Neural cell (in vitro differentiated cells): ENCODE data around the gene CMPK2. TPM values are rescaled to one million over a fixed set of nuclear protein-coding genes. Genes with fewer than 3 reads are reported as not detected.

Experiments used
- H2AFZ ChIP-seq: fragments of 200-600, 300-800 bp; sonication (generic), shearing (Covaris generic); 2 replicates; pipeline ENCODE4 v1.6.0; 2014; ENCODE audit warnings: low read depth, mild to moderate bottlenecking, antibody characterized with exemption, low read length, moderate library complexity
- H3F3A ChIP-seq: fragments of 200-600 bp; shearing (Covaris generic); 2 replicates; pipeline ENCODE4 v1.6.1; 2016; ENCODE audit warnings: mild to moderate bottlenecking, moderate library complexity, mixed read lengths, antibody characterized with exemption, low read length; ENCODE audit not compliant: insufficient read depth, poor library complexity, severe bottlenecking
- H3K27ac ChIP-seq: fragments of 200-600, 300-800 bp; sonication (generic), shearing (Covaris generic); 2 replicates; pipeline ENCODE4 v1.5.1; 2014; ENCODE audit warnings: mild to moderate bottlenecking, low read length, moderate library complexity
- H3K27me3 ChIP-seq: fragments of 300-800, 200-600 bp; sonication (generic), shearing (Covaris generic); 2 replicates; pipeline ENCODE4 v1.6.0; 2014; ENCODE audit warnings: mild to moderate bottlenecking, low read depth, low read length, moderate library complexity; ENCODE audit not compliant: insufficient read depth
- H3K36me3 ChIP-seq: fragments of 300-800, 200-600 bp; sonication (generic), shearing (Covaris generic); 2 replicates; pipeline ENCODE4 v1.5.1; 2014; ENCODE audit warnings: mild to moderate bottlenecking, antibody characterized with exemption, low read length, moderate library complexity; ENCODE audit not compliant: insufficient read depth
- H3K4me2 ChIP-seq: fragments of 300-800, 200-600 bp; sonication (generic), shearing (Covaris generic); 2 replicates; pipeline ENCODE4 v1.6.0; 2014; ENCODE audit warnings: mild to moderate bottlenecking, low read length
- H3K4me3 ChIP-seq: fragments of 300-800, 200-600 bp; sonication (generic), shearing (Covaris generic); 2 replicates; pipeline ENCODE4 v1.5.1; 2014; ENCODE audit warnings: mild to moderate bottlenecking, low read length, moderate library complexity
- H3K79me2 ChIP-seq: fragments of 200-600 bp; shearing (Covaris generic); replicated peaks from 2 replicates; pipeline ENCODE4 v1.6.0; 2014; ENCODE audit warnings: mild to moderate bottlenecking, low read length, moderate library complexity; ENCODE audit not compliant: insufficient read depth
- H3K9ac ChIP-seq: fragments of 300-800, 200-600 bp; sonication (generic), shearing (Covaris generic); 2 replicates; pipeline ENCODE4 v1.6.1; 2016; ENCODE audit warnings: mild to moderate bottlenecking, low read length, mixed read lengths
- H3K9me2 ChIP-seq: fragments of 200-600 bp; shearing (Covaris generic); 2 replicates; pipeline ENCODE4 v1.6.1; 2016; ENCODE audit warnings: mild to moderate bottlenecking, low read length, mixed read lengths; ENCODE audit not compliant: insufficient read depth
- H3K9me3 ChIP-seq: fragments of 200-600, 300-800 bp; sonication (generic), shearing (Covaris generic); 2 replicates; pipeline ENCODE4 v1.6.1; 2016; ENCODE audit warnings: mild to moderate bottlenecking, mixed run types, low read length, moderate library complexity, mixed read lengths
- H4K20me1 ChIP-seq: fragments of 200-600 bp; shearing (Covaris generic); 2 replicates; pipeline ENCODE4 v1.6.1; 2016; ENCODE audit warnings: mild to moderate bottlenecking, mixed run types; ENCODE audit not compliant: insufficient read depth
- CTCF ChIP-seq: fragments of 450-650 bp; IDR thresholded peaks from 2 replicates; pipeline ENCODE4 v1.5.1; 2014; ENCODE audit warnings: antibody characterized with exemption, mild to moderate bottlenecking, moderate library complexity; ENCODE audit not compliant: poor library complexity, severe bottlenecking
- EP300 ChIP-seq: fragments of 450-650 bp; conservative IDR thresholded peaks from 2 replicates; pipeline ENCODE4 v1.6.1; 2014; ENCODE audit warnings: antibody characterized with exemption, mild to moderate bottlenecking, moderate library complexity; ENCODE audit not compliant: poor library complexity, severe bottlenecking
- EZH2 ChIP-seq: fragments of 200-600, 300-800 bp; shearing (Covaris generic), sonication (generic); IDR thresholded peaks from 2 replicates; pipeline ENCODE4 v1.6.1; 2014; ENCODE audit warnings: antibody characterized with exemption, low read length, borderline replicate concordance, mild to moderate bottlenecking; ENCODE audit not compliant: insufficient read depth, poor library complexity, severe bottlenecking
- MXI1 ChIP-seq: fragments of 450-650 bp; conservative IDR thresholded peaks from 2 replicates; pipeline ENCODE4 v1.6.1; 2014; ENCODE audit warnings: antibody characterized with exemption, mild to moderate bottlenecking; ENCODE audit not compliant: poor library complexity, severe bottlenecking
- POLR2AphosphoS5 ChIP-seq: IDR thresholded peaks from 2 replicates; pipeline ENCODE4 v1.6.1; 2012
- RAD21 ChIP-seq: fragments of 450-650 bp; conservative IDR thresholded peaks from 2 replicates; pipeline ENCODE4 v1.6.1; 2014; ENCODE audit warnings: antibody characterized with exemption, mild to moderate bottlenecking, moderate library complexity
- REST ChIP-seq: IDR thresholded peaks from 2 replicates; pipeline ENCODE4 v1.6.1; 2012; ENCODE audit warnings: borderline replicate concordance
- SMC3 ChIP-seq: fragments of 450-650 bp; conservative IDR thresholded peaks from 2 replicates; pipeline ENCODE4 v1.6.1; 2014; ENCODE audit warnings: antibody characterized with exemption, mild to moderate bottlenecking, moderate library complexity; ENCODE audit not compliant: poor library complexity
- TAF1 ChIP-seq: IDR thresholded peaks from 2 replicates; pipeline ENCODE4 v1.6.1; 2012; ENCODE audit warnings: low read depth
- polyA minus RNA-seq: library from RNA; depleted of rRNA, polyadenylated mRNA; stranded (reverse); fragments of >200 nt; gene quantifications from 2 replicates; pipeline ENCODE4 v1.2.3, GENCODE V29; 2014
- polyA plus RNA-seq: library from polyadenylated mRNA; depleted of rRNA; stranded (reverse); fragments of >200 nt; gene quantifications from 2 replicates; pipeline ENCODE4 v1.2.3, GENCODE V29; 2014

The CMPK2 gene
- 6.5 and 6.7 TPM in 2 replicates for polyA plus RNA-seq
- 8.0 and 9.7 TPM in 2 replicates for polyA minus RNA-seq

- Histone ChIP-seq H3K9me2 (no peaks in the 10 kb centered on the region), H2AFZ (peak within 1 kb of the TSS; percentile 25), H3K27me3 (peaks cover 16% of the 10 kb centered on the region), H3K36me3 (no peaks in the 10 kb centered on the region), H3K9ac (peak within 1 kb of the TSS; percentile 64), H3K4me2 (peak within 1 kb of the TSS; percentile 75), H3K27ac (peak within 1 kb of the TSS; percentile 30), H3K79me2 (no peaks in the 10 kb centered on the region), H3K9me3 (no peaks in the 10 kb centered on the region), H4K20me1 (no peaks in the 10 kb centered on the region), H3F3A (peaks cover 3% of the 10 kb centered on the region), H3K4me3 (peak within 1 kb of the TSS; percentile 78)
- TF ChIP-seq REST (no peak), EP300 (no peak), CTCF (peak; percentile 59), SMC3 (no peak), RAD21 (no peak), POLR2AphosphoS5 (peak; percentile 42), MXI1 (peak; percentile 33), TAF1 (no peak), EZH2 (no peak)
Measured at GRCh38 chr2:6865346-6866274, at the start of gene CMPK2. Gene CMPK2 (minus strand): TSS chr2:6865907. CDS start chr2:6865696, 211 bp downstream.

GRCh38 chr2:6915399-6915798 is 49.7 kb upstream of the CMPK2 start:
- no peaks in the 10 kb centered on the region for H3K36me3 ChIP-seq
- H3K9ac ChIP-seq: no peak overlapping the region

More at GRCh38 chr2:6915399-6915798, 49.7 kb upstream of the CMPK2 start:
- Histone ChIP-seq H4K20me1 (no peaks in the 10 kb centered on the region), H3K4me3 (no peak overlapping the region), H3K27ac (no peak overlapping the region), H3K4me2 (no peak overlapping the region), H2AFZ (no peak overlapping the region), H3K9me2 (no peaks in the 10 kb centered on the region), H3F3A (no peaks in the 10 kb centered on the region), H3K27me3 (no peaks in the 10 kb centered on the region), H3K79me2 (peaks cover 17% of the 10 kb centered on the region), H3K9me3 (no peaks in the 10 kb centered on the region)
- TF ChIP-seq RAD21 (no peak), CTCF (no peak), SMC3 (no peak), EP300 (no peak), REST (no peak), TAF1 (no peak), EZH2 (no peak), POLR2AphosphoS5 (no peak), MXI1 (no peak)
